AG10803 (cell line): ENCODE data around the gene RBPMS2.
"Not testable (repeated sequence)": the region's sequence is repeated elsewhere in the genome, so short reads cannot be mapped to it uniquely, and the experiment has no call there.

Source experiments
- DNase-seq: peaks from one replicate; pipeline ENCODE4 v3.0.0; 2010; ENCODE audit warnings: low read depth
- H3K4me3 ChIP-seq: 2 replicates; pipeline ENCODE4 v1.5.1; 2011; ENCODE audit warnings: mild to moderate bottlenecking, low read length, control low read depth
- CTCF ChIP-seq: conservative IDR thresholded peaks from 2 replicates; pipeline ENCODE4 v1.5.1; 2011; ENCODE audit warnings: mild to moderate bottlenecking, low read length, control low read depth, inconsistent platforms

The RBPMS2 gene

GRCh38 chr15:64775551-64776401 is at the start of gene RBPMS2:
RBPMS2 (minus strand) TSS chr15:64775589; CDS start chr15:64775319, 270 bp downstream.
- H3K4me3 ChIP-seq = peak within 1 kb of the TSS; percentile 36
- no peak for DNase-seq
- TF ChIP-seq CTCF = no peak

GRCh38 chr15:64824929-64825430 is 49.6 kb upstream of the RBPMS2 start:
- peak overlapping the region; percentile 67 for H3K4me3 ChIP-seq
- DNase-seq = no peak
- TF ChIP-seq CTCF = no peak

- no peak for TF ChIP-seq CTCF
These were observed 41.1 kb upstream of the RBPMS2 start for GRCh38 chr15:64816452-64816851.

GRCh38 chr15:64814965-64815364 is 39.6 kb upstream of the RBPMS2 start:
- not testable (repeated sequence) for DNase-seq, H3K4me3 ChIP-seq

More at GRCh38 chr15:64816452-64816851, 41.1 kb upstream of the RBPMS2 start:
- no peak overlapping the region for H3K4me3 ChIP-seq
- no peak for DNase-seq

- not testable (repeated sequence) for H3K4me3 ChIP-seq, DNase-seq
These were observed 38.9 kb upstream of the RBPMS2 start for GRCh38 chr15:64814283-64814682.

- peak; percentile 44 for DNase-seq
- TF ChIP-seq CTCF = no peak
- no peak overlapping the region for H3K4me3 ChIP-seq
These were observed 37.7 kb upstream of the RBPMS2 start for GRCh38 chr15:64813075-64813474.

GRCh38 chr15:64810497-64811326 is 35.3 kb upstream of the RBPMS2 start:
- H3K4me3 ChIP-seq = no peak overlapping the region
- no peak for DNase-seq
- TF ChIP-seq CTCF = no peak
